K562 (cell line): ENCODE data around the gene ABHD14A. TPM values are rescaled to one million over a fixed set of nuclear protein-coding genes. Genes with fewer than 3 reads are reported as not detected.
A peak's percentile ranks its signal among the peaks of the same experiment; 100 is the strongest.

ENCODE experiments used
- ATAC-seq: fragments of 200-7000 bp; cut with Tn5 transposase; 3 replicates; pipeline ENCODE4 v1.9.1; 2020; ENCODE audit warnings: moderate library complexity
- BruUV-seq: library from RNA; stranded (reverse); fragments of 400-500 nt; replicated peaks from 2 replicates; lab custom pipeline; 2021; lab: Mats Ljungman, UMichigan
- CTCF ChIA-PET: fragments of 300-600 bp; formaldehyde crosslinking; extraction: SDS; loops from one replicate; lab custom pipeline; 2021; ENCODE audit warnings: low intra/inter-chr PET ratio; lab: Yijun Ruan, JAX
- POLR2A ChIA-PET: fragments of 300-600, 350-650 bp; sonication (Branson Sonifier 250); formaldehyde crosslinking; extraction: SDS; loops from one replicate; lab custom pipeline; 2021; ENCODE audit warnings: antibody characterized with exemption, inconsistent platforms; lab: Yijun Ruan, JAX
- DNase-seq, 4 experiments: peaks; one replicate each; pipeline versions ENCODE4 v3.0.0 to v3.0.0-alpha.2; 2011 to 2018; ENCODE audit warnings: low spot score in 3 of 4, mixed read lengths in 3 of 4; ENCODE audit errors: extremely low read depth in 1 of 4
- FAIRE-seq: peaks from 2 replicates; lab custom pipeline; 2011; peaks lifted over from hg19 to GRCh38; lab: Jason Lieb, UNC
- H2AFZ ChIP-seq: 2 replicates; pipeline ENCODE4 v1.6.0; 2011; ENCODE audit warnings: low read depth, low read length, control low read depth, inconsistent platforms
- H3K27ac ChIP-seq: fragments of 200-600 bp; 3 replicates; pipeline ENCODE4 v1.8.0; 2011; ENCODE audit warnings: low read depth, mild to moderate bottlenecking, control low read depth, inconsistent platforms, low read length, moderate library complexity, mixed read lengths; ENCODE audit errors: extremely low read depth
- H3K27me3 ChIP-seq, 2 experiments: fragments of 300-600 bp in 1 of 2; 2 replicates in 1 of 2; 3 replicates in 1 of 2; pipeline versions ENCODE4 v1.6.0 to v1.8.0; 2011; ENCODE audit warnings: inconsistent platforms in 2 of 2, low read length in 2 of 2, mild to moderate bottlenecking in 1 of 2, mixed read lengths in 1 of 2, moderate library complexity in 1 of 2; ENCODE audit not compliant: control insufficient read depth in 2 of 2, insufficient read depth in 2 of 2
- H3K36me3 ChIP-seq: fragments of 300-600 bp; 3 replicates; pipeline ENCODE4 v1.8.0; 2011; ENCODE audit warnings: mild to moderate bottlenecking, low read length, inconsistent platforms; ENCODE audit not compliant: control insufficient read depth, insufficient read depth
- H3K4me1 ChIP-seq, 2 experiments: fragments of 200-600 bp in 1 of 2; replicated peaks in 1 of 2; 2 replicates in 1 of 2; 3 replicates in 1 of 2; pipeline versions ENCODE4 v1.5.1 to v1.8.0; 2011; ENCODE audit warnings: inconsistent platforms in 2 of 2, low read length in 2 of 2, mild to moderate bottlenecking in 1 of 2, mixed read lengths in 1 of 2, moderate library complexity in 1 of 2; ENCODE audit not compliant: control insufficient read depth in 2 of 2, insufficient read depth in 2 of 2
- H3K4me2 ChIP-seq: 2 replicates; pipeline ENCODE4 v1.6.1; 2011; ENCODE audit warnings: low read length, control low read depth, inconsistent platforms, mixed read lengths; ENCODE audit not compliant: insufficient read depth
- H3K4me3 ChIP-seq: fragments of 200-600 bp; sonication (generic), shearing (Covaris generic); 2 replicates; pipeline ENCODE4 v1.5.1; 2016; ENCODE audit warnings: control low read depth, inconsistent platforms
- H3K79me2 ChIP-seq: fragments of 200-600 bp; 3 replicates; pipeline ENCODE4 v1.8.0; 2011; ENCODE audit warnings: low read length, inconsistent platforms; ENCODE audit not compliant: control insufficient read depth, insufficient read depth
- H3K9ac ChIP-seq, 2 experiments: 2 replicates each; pipeline versions ENCODE4 v1.6.0 to v1.6.1; 2011; ENCODE audit warnings: low read depth in 2 of 2, low read length in 2 of 2, control low read depth in 1 of 2, inconsistent platforms in 1 of 2, mild to moderate bottlenecking in 1 of 2, mixed read lengths in 1 of 2; ENCODE audit not compliant: insufficient read depth in 1 of 2
- H3K9me1 ChIP-seq: one replicate; pipeline ENCODE4 v1.6.0; 2011; ENCODE audit warnings: inconsistent platforms, mild to moderate bottlenecking, low read length, moderate library complexity; ENCODE audit not compliant: control insufficient read depth, insufficient read depth
- H3K9me3 ChIP-seq: replicated peaks from 2 replicates; pipeline ENCODE4 v1.5.1; 2011; ENCODE audit warnings: low read depth, low read length, inconsistent platforms; ENCODE audit not compliant: control insufficient read depth, insufficient read depth
- H4K20me1 ChIP-seq: replicated peaks from 2 replicates; pipeline ENCODE4 v1.6.1; 2011; ENCODE audit warnings: low read length, inconsistent platforms, mixed read lengths; ENCODE audit not compliant: control insufficient read depth, insufficient read depth
- THRA ChIP-seq: fragments of 450-650 bp; IDR thresholded peaks from 2 replicates; pipeline ENCODE4 v1.6.1; 2017; ENCODE audit warnings: mild to moderate bottlenecking, moderate library complexity
- ZNF263 ChIP-seq: sonication (generic); formaldehyde crosslinking; IDR thresholded peaks from 2 replicates; pipeline ENCODE4 v1.8.0; 2022; ENCODE audit warnings: mild to moderate bottlenecking, missing genetic modification reagents, borderline replicate concordance
- WGBS: fragments of 100-300 bp; shearing (Covaris generic); methylation state at CpG from one replicate; pipeline ENCODE4 v1.1.6; 2016; ENCODE audit warnings: low coverage, mixed read lengths; ENCODE audit not compliant: insufficient coverage; ENCODE audit errors: missing lambda C conversion rate; 5-methylcytosine and 5-hydroxymethylcytosine counted together
- in situ Hi-C: fragments of 300-500 bp; cut with MboI; formaldehyde crosslinking; loops from 4 replicates; pipeline ENCODE4 v1.15.0; 2018; ENCODE audit warnings: inconsistent platforms, mixed read lengths
- intact Hi-C: fragments of 100-400 bp; cut with micrococcal nuclease; formaldehyde crosslinking; loops from 2 replicates; pipeline ENCODE4 v1.14.2; 2022
- polyA plus RNA-seq, 8 experiments: library from polyadenylated mRNA; depleted of rRNA in 4 of 8; stranded (reverse) in 5 of 8; unstranded in 3 of 8; fragments of >200 nt; fragmentation: Nextera tagmentation in 2 of 8; fragmentation: Illumina TruSeq in 1 of 8; extraction: Ambion mirVana in 2 of 8; extraction: Trizol in 1 of 8; gene quantifications; 2 replicates each; pipeline versions ENCODE4 v1.2.1 to v1.2.3, GENCODE V29; 2011 to 2014; ENCODE audit warnings: inconsistent platforms in 1 of 8, missing spikeins in 1 of 8
- total RNA-seq, 7 experiments: library from RNA; depleted of rRNA in 6 of 7; stranded (reverse); fragments of >200 nt in 6 of 7; fragmentation: Illumina TruSeq in 2 of 7; extraction: Trizol in 2 of 7; gene quantifications; 2 replicates each; pipeline versions ENCODE4 v1.2.1 to v1.2.3, GENCODE V29; 2011 to 2021; ENCODE audit warnings: low replicate concordance in 1 of 7

The ABHD14A gene
- total and polyA plus RNA-seq, 9 of the 15 experiments (the other 6 are each of a cell fraction or from before 2014, with no cell fraction given), result 0.90 to 10.5 (median 8.3) TPM

- no peaks in the 10 kb centered on the region for H3K79me2 ChIP-seq
- peaks cover 0 to 17% of the 10 kb centered on the region in 2 experiments; a peak in 2 of 5 replicates for H3K27me3 ChIP-seq
- H3K4me2 ChIP-seq, result no peak overlapping the region
- DNase-seq, result no peak
- no TSS peak for BruUV-seq
- peak; percentile 25 for ATAC-seq
- intact Hi-C loops (no loop called here), in situ Hi-C loops (no loop called here)
- H3K4me3 ChIP-seq, result no peak overlapping the region
- no peaks in the 10 kb centered on the region for H3K9me1 ChIP-seq
- ChIA-PET POLR2A (interaction anchor here (0.6 to 1.9 kb wide), 9 partner anchors 10 to 1375 kb away, joined by 3 to 6 read pairs (median 3); partner anchors contain the start of genes ABHD14B and RPL29), CTCF (no interaction called here)
- no peak for FAIRE-seq
- 0 out of 2 replicates have a peak, but pooled peaks cover 6% of the 10 kb centered on the region for H4K20me1 ChIP-seq
- no peaks in the 10 kb centered on the region for H3K9me3 ChIP-seq
- WGBS, result 5% methylated on average over 7 of the region's 9 CpGs
- no peak overlapping the region for H3K9ac ChIP-seq
- no peak overlapping the region for H3K27ac ChIP-seq
- no peak overlapping the region for H2AFZ ChIP-seq
- peaks cover 0 to 28% of the 10 kb centered on the region in 2 experiments; a peak in 3 of 5 replicates for H3K4me1 ChIP-seq
- H3K36me3 ChIP-seq, result no peaks in the 10 kb centered on the region
- TF ChIP-seq THRA, result no peak
- TF ChIP-seq ZNF263 (CRISPR knock-in tag), result peak; percentile 93
These were observed 13.0 kb upstream of the ABHD14A start for GRCh38 chr3:51961602-51962569.
